HG02763 (cell line): ENCODE data around the gene DXO.
"Not testable (repeated sequence)": the region's sequence is repeated elsewhere in the genome, so short reads cannot be mapped to it uniquely, and the experiment has no call there.

Experiments
- ATAC-seq: cut with Tn5 transposase; IDR thresholded peaks from one replicate; pipeline ENCODE4 v1.9.1; 2021; ENCODE audit warnings: mild to moderate bottlenecking, moderate library complexity; ENCODE audit not compliant: unreplicated experiment

The DXO gene

GRCh38 chr6:31980195-31980876, 8.4 kb upstream of the DXO start:
- not testable (repeated sequence) for ATAC-seq

GRCh38 chr6:31979238-31979898, 7.4 kb upstream of the DXO start:
- no peak for ATAC-seq

DNA sequence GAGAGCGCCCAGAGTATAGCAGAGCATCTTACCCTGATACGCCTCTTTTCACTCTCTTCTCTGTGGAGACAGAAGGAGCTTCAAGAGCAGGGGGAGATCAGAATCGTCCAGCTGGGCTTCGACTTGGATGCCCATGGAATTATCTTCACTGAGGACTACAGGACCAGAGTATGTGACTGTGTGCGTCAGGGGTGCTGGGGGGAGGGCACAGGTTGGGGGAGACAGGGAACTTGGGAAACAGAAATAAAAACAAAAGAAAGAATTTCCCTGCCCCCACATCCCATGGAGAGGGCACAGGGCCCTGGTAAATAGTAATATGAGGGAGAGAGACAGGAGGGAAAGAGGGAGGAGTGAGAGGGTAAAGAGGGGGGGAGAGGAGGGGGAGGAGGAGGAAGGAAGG, 6.9 kb upstream of the DXO start:
- no peak for ATAC-seq

GRCh38 chr6:31977816-31978431, 6.0 kb upstream of the DXO start:
- no peak for ATAC-seq

DNA sequence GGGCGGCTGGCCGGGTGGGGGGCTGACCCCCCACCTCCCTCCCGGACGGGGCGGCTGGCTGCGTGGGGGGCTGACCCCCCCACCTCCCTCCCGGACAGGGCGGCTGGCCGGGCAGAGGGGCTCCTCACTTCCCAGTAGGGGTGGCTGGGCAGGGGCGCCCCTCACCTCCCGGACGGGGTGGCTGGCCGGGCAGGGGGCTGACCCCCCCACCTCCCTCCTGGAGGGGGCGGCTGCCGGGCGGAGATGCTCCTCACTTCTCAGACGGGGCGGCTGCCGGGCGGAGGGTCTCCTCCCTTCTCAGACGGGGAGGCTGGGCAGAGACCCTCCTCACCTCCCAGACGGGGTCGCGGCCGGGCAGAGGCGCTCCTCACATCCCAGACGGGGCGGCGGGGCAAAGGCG, 4.1 kb upstream of the DXO start:
- ATAC-seq: not testable (repeated sequence)

DNA sequence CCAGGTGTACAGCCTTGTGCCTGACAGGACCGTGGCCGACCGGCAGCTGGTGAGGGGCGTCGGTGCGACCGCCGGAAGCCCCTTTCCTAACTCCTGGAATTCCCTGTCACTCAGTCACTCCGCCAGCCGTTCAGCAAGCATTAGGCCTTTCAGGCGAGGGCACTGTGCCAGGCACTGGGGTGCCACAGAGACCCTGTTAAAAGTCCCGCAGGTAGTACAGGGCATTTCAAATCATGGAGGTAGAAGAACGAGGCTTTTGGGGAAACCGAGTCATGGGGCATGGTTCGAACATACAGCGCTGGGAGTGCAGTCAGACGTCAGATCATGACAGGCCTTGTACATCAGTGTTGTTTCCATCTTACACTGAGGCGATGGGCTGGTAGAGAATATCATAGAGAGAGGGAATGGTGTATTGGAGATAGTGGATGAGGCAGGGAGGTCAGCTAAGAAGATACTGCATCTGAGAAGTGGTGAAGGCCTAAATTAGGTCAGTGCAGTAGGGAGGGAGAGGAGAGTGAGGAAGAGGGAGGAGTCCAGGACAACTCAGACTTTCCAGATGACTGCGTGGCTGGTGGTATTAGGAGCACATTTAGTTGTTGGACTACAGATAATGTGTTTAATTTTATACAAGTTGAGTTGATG, 892 bp upstream of the DXO start:
- ATAC-seq: no peak

DNA sequence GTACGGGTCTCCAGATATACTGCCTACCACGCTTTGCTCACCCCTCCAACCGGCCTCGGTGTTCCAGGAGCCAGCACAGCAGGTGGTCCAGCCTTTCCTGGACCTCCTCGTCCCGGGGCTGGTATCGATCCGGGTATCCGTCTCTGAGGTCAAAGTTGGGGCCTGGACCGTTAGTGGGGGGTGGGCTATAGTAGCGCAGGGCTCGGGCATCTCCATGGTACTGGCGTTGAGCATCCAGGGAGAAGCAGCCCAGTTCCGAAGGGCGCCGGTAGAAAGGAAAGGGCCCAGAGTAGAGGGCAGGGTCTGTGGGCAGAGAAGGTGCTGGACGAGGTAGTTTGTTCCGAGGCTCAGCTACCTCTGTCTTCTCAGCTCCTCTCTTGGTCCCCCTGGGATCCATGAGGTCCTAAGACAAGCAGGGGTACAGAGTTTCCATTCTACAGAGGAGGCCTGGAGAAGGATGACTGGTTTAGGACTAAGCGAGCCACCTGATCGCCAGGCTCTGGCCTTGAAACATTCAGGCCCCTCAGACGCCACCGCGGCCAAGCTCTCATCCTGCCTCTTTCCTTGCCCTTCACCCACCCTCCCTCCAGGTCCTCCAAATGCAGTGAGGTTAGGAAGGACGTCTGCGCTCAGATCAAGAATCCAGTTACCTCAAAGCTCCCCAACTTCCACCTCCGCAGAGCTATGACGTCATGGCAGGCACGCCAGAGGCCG, 502 bp downstream of the DXO start:
- no peak for ATAC-seq

- no peak for ATAC-seq
Observed at GRCh38 chr6:31970604-31971271, 1.2 kb downstream of the DXO start.

DNA sequence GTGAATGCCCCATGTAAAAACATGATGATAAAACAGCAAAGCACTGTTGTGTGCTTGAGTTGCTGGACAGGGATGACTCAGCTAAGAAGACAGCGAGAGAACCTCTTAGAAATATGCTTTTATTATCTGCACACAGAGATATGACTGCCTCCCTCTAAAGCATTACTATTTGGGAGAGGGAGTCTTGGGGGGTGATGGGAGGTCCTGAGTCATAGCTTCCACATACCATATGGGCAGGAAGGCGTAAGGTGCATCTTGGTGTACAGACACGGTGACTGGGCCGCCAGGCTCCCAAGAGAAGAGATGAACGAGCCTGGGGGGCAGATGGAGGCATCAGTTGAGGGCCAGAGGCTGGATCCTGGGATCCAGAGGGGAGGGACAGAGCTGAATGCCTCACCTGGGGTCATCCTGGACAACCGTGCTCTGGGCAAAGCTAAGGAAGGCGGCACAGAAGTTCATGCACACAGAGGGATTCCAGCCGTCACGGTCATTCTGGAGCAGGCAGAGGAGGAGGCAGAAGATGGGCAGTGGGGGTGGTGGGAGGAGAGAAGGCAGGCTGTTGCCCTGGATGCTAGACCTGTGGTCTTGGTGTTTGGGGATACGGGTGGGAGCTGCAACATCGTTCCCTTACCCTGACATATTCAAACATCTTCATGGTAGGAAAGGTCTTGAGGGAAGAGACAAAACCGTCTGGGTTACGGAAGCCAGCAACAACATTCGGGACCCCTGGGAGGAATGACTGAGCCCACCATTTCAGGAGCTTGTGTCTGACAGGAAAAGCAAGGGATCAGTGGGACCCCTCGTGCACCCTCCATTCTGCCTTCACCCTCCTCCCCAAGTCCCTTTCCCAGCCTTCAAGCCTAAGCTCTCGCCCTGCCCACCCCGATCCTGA, 2.0 kb downstream of the DXO start:
- ATAC-seq: no peak

- ATAC-seq: no peak
Observed at GRCh38 chr6:31968791-31969711, 2.9 kb downstream of the DXO start.

GRCh38 chr6:31968326-31968725, 3.6 kb downstream of the DXO start:
- ATAC-seq: no peak

GRCh38 chr6:31967926-31968320, 4.0 kb downstream of the DXO start:
- no peak for ATAC-seq

DNA sequence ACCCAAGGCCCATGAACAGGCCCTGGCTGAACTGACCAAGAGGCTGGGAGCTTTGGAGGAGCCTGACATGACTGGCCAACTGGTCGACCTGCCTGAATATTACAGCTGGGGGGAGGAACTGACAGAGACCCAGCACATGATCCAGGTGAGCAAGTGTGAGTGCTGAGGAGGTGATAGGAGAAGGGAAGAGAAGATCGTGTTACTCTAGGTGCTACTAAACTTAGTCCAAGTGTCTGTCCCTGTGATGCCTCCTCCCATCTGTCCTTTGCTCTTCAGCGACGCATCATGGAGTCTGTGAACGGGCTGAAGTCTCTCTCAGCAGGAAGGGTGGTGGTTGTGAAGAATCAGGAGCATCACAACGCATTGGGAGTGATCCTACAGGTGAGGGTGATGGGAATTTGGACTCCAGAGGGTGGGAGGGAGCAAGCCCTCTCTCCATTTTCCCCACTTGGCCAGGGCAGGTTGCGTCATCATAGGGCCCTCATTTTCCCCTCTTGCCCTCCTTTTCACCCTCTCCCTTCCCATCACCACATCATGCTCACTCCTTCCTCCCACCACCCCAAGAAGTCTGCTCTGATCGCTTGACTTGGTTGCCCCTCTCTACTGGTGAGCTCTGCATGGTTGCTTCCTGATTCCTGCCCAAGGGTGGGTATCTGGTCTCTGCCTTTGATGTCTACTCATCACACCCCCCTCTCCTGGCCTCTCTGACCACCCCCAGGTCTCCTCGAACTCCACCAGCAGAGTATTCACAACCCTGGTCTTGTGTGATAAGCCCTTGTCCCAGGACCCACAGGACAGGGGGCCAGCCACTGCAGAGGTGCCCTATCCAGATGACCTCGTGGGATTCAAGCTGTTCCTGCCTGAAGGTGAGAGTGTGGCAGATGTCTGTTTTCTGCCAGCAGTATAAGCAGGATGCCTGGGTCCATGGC, 4.7 kb downstream of the DXO start:
- no peak for ATAC-seq

- no peak for ATAC-seq
Observed at GRCh38 chr6:31966506-31966905, 5.4 kb downstream of the DXO start.

GRCh38 chr6:31965700-31966099, 6.2 kb downstream of the DXO start:
- no peak for ATAC-seq

GRCh38 chr6:31963921-31964320, 8.0 kb downstream of the DXO start:
- no peak for ATAC-seq

- ATAC-seq: no peak
Observed at GRCh38 chr6:31961616-31962015, 10.3 kb downstream of the DXO start.
